ENCODE data around the gene KRTAP27-1. TPM values are rescaled to one million over a fixed set of nuclear protein-coding genes. Genes with fewer than 3 reads are reported as not detected.

Gene KRTAP27-1
- total and polyA plus RNA-seq, 2 experiments from 2014 or later = not detected

GRCh38 chr21:30340714-30341573 lies 3.5 kb upstream of the KRTAP27-1 start:
- Mint-ChIP-seq H3K9me3 (peaks cover 5% of the 10 kb centered on the region; the same call in 1 of the 3 replicates), H3K36me3 (ENCODE audit: low read depth) (peaks cover 4% of the 10 kb centered on the region; the same call in 2 of the 3 replicates), H3K4me3 (no peak overlapping the region), H3K27ac (no peak overlapping the region), H3K4me1 (no peaks in the 10 kb centered on the region), H3K27me3 (ENCODE audit: insufficient read depth, low read depth, poor library complexity) (peaks cover under 1% of the 10 kb centered on the region)
- Histone ChIP-seq H3K4me3 (no peak overlapping the region), H3K4me2 (no peak overlapping the region), H3K9me2 (ENCODE audit: insufficient read depth) (no peaks in the 10 kb centered on the region), H3K36me3 (ENCODE audit: insufficient read depth) (no peaks in the 10 kb centered on the region), H4K20me1 (replicated peaks; ENCODE audit: insufficient read depth) (no peaks in the 10 kb centered on the region), H3K4me1 (ENCODE audit: insufficient read depth) (no peaks in the 10 kb centered on the region), H3K27ac (ENCODE audit: low read depth) (no peak overlapping the region), H3K27me3 (ENCODE audit: insufficient read depth) (no peaks in the 10 kb centered on the region), H3K79me2 (replicated peaks; ENCODE audit: insufficient read depth) (no peaks in the 10 kb centered on the region), H2AFZ (no peak overlapping the region), H3F3A (replicated peaks; ENCODE audit: low read depth) (no peaks in the 10 kb centered on the region)
- ATAC-seq = peak; percentile 53; the same call in 2 of the 3 replicates
- DNase-seq (ENCODE audit: low spot score) = peak; percentile 71
- no peak for TF ChIP-seq JUNB (IDR thresholded peaks at IDR 0.05; ENCODE audit: unreplicated experiment)
- peak; percentile 76 to 96 for TF ChIP-seq CTCF (conservative IDR thresholded peaks at IDR 0.05; ENCODE audit: low read depth in 2 of 2)
- no peak for TF ChIP-seq NANOG (IDR thresholded peaks at IDR 0.05; ENCODE audit: borderline replicate concordance)
- no peak for TF ChIP-seq POLR2AphosphoS5 (IDR thresholded peaks at IDR 0.05; ENCODE audit: low read depth)
- TF ChIP-seq EZH2phosphoT487 (IDR thresholded peaks at IDR 0.05; ENCODE audit: unreplicated experiment) = no peak
- no peak for TF ChIP-seq EZH2 (IDR thresholded peaks at IDR 0.05; ENCODE audit: low read depth, unreplicated experiment)
- TF ChIP-seq ZNF331 (CRISPR knock-in tag; IDR thresholded peaks at IDR 0.05; ENCODE audit: low read depth) = no peak
- no peak for TF ChIP-seq REST (IDR thresholded peaks at IDR 0.05; ENCODE audit: unreplicated experiment)
- TF ChIP-seq ZNF114 (CRISPR knock-in tag; IDR thresholded peaks at IDR 0.05) = no peak

GRCh38 chr21:30338717-30339116 lies 1.2 kb upstream of the KRTAP27-1 start:
- no peak overlapping the region for H3K4me3 Mint-ChIP-seq
- DNase-seq (ENCODE audit: low spot score) = no peak
- no peak for TF ChIP-seq ZNF331 (CRISPR knock-in tag; IDR thresholded peaks at IDR 0.05; ENCODE audit: low read depth)
- TF ChIP-seq CREB1 (CRISPR knock-in tag; IDR thresholded peaks at IDR 0.05; ENCODE audit: low read depth) = no peak
- no peak for TF ChIP-seq NANOG (IDR thresholded peaks at IDR 0.05; ENCODE audit: borderline replicate concordance)
- TF ChIP-seq JUNB (IDR thresholded peaks at IDR 0.05; ENCODE audit: unreplicated experiment) = no peak
- no peak for TF ChIP-seq ETS1 (IDR thresholded peaks at IDR 0.05)
- TF ChIP-seq EZH2 (IDR thresholded peaks at IDR 0.05; ENCODE audit: low read depth, unreplicated experiment) = no peak
- TF ChIP-seq POLR2AphosphoS5 (IDR thresholded peaks at IDR 0.05; ENCODE audit: low read depth) = no peak

More at GRCh38 chr21:30338717-30339116, 1.2 kb upstream of the KRTAP27-1 start:
- no peak overlapping the region for H2AFZ ChIP-seq
- no peak overlapping the region for H3K27ac ChIP-seq (ENCODE audit: low read depth)
- Mint-ChIP-seq H3K9me3 (no peaks in the 10 kb centered on the region), H3K27ac (no peak overlapping the region), H3K36me3 (ENCODE audit: low read depth) (no peaks in the 10 kb centered on the region), H3K4me1 (no peaks in the 10 kb centered on the region), H3K27me3 (ENCODE audit: insufficient read depth, low read depth, poor library complexity) (no peaks in the 10 kb centered on the region)
- H3K4me1 ChIP-seq (ENCODE audit: insufficient read depth) = no peaks in the 10 kb centered on the region
- no peaks in the 10 kb centered on the region for H3K9me2 ChIP-seq (ENCODE audit: insufficient read depth)
- H3K4me2 ChIP-seq = no peak overlapping the region
- no peaks in the 10 kb centered on the region for H4K20me1 ChIP-seq (replicated peaks; ENCODE audit: insufficient read depth)
- no peaks in the 10 kb centered on the region for H3K36me3 ChIP-seq (ENCODE audit: insufficient read depth)
- no peaks in the 10 kb centered on the region for H3F3A ChIP-seq (replicated peaks; ENCODE audit: low read depth)
- no peak for ATAC-seq
- no peak overlapping the region for H3K4me3 ChIP-seq
- H3K79me2 ChIP-seq (replicated peaks; ENCODE audit: insufficient read depth) = no peaks in the 10 kb centered on the region
- H3K27me3 ChIP-seq (ENCODE audit: insufficient read depth) = no peaks in the 10 kb centered on the region

All from GM23338 (cell line).